ENCODE measurements around the gene RAB3GAP2.
"Not testable (repeated sequence)": the region's sequence is repeated elsewhere in the genome, so short reads cannot be mapped to it uniquely, and the experiment has no call there.

Gene RAB3GAP2

GRCh38 chr1:220283625-220284024 is 11.4 kb upstream of the RAB3GAP2 start:
- DNase-seq (ENCODE audit: low read depth, low spot score), result no peak

- no peak for DNase-seq (ENCODE audit: low read depth, low spot score)
Measured at GRCh38 chr1:220281159-220281574, 8.9 kb upstream of the RAB3GAP2 start.

GRCh38 chr1:220280249-220280648 is 8.0 kb upstream of the RAB3GAP2 start:
- DNase-seq (ENCODE audit: low read depth, low spot score), result no peak

GRCh38 chr1:220278991-220279390 is 6.7 kb upstream of the RAB3GAP2 start:
- no peak for DNase-seq (ENCODE audit: low read depth, low spot score)

- DNase-seq (ENCODE audit: low read depth, low spot score), result no peak
Measured at GRCh38 chr1:220275430-220275829, 3.2 kb upstream of the RAB3GAP2 start.

- no peak for DNase-seq (ENCODE audit: low read depth, low spot score)
Measured at GRCh38 chr1:220274251-220274855, 2.1 kb upstream of the RAB3GAP2 start.

- no peak for DNase-seq (ENCODE audit: low read depth, low spot score)
Measured at GRCh38 chr1:220272841-220273090, 513 bp upstream of the RAB3GAP2 start.

GRCh38 chr1:220271706-220272046 is 577 bp downstream of the RAB3GAP2 start:
- DNase-seq (ENCODE audit: low read depth, low spot score), result no peak

- no peak for DNase-seq (ENCODE audit: low read depth, low spot score)
Measured at GRCh38 chr1:220269036-220269435, 3.2 kb downstream of the RAB3GAP2 start.

GRCh38 chr1:220267630-220268029 is 4.6 kb downstream of the RAB3GAP2 start:
- DNase-seq (ENCODE audit: low read depth, low spot score), result no peak

GRCh38 chr1:220260228-220260627 is 12.0 kb downstream of the RAB3GAP2 start:
- DNase-seq (ENCODE audit: low read depth, low spot score), result not testable (repeated sequence)

GRCh38 chr1:220259756-220260155 is 12.5 kb downstream of the RAB3GAP2 start:
- not testable (repeated sequence) for DNase-seq (ENCODE audit: low read depth, low spot score)

GRCh38 chr1:220256194-220256593 is 16.1 kb downstream of the RAB3GAP2 start:
- DNase-seq (ENCODE audit: low read depth, low spot score), result not testable (repeated sequence)

GRCh38 chr1:220255204-220255603 is 17.0 kb downstream of the RAB3GAP2 start:
- DNase-seq (ENCODE audit: low read depth, low spot score), result no peak

- not testable (repeated sequence) for DNase-seq (ENCODE audit: low read depth, low spot score)
Measured at GRCh38 chr1:220253290-220253689, 19.0 kb downstream of the RAB3GAP2 start.

GRCh38 chr1:220251272-220251671 is 21.0 kb downstream of the RAB3GAP2 start:
- no peak for DNase-seq (ENCODE audit: low read depth, low spot score)

GRCh38 chr1:220250681-220251080 is 21.6 kb downstream of the RAB3GAP2 start:
- no peak for DNase-seq (ENCODE audit: low read depth, low spot score)

- no peak for DNase-seq (ENCODE audit: low read depth, low spot score)
Measured at GRCh38 chr1:220249522-220249921, 22.7 kb downstream of the RAB3GAP2 start.

- DNase-seq (ENCODE audit: low read depth, low spot score), result not testable (repeated sequence)
Measured at GRCh38 chr1:220248715-220249265, 23.5 kb downstream of the RAB3GAP2 start.

GRCh38 chr1:220245900-220246299 is 26.4 kb downstream of the RAB3GAP2 start:
- DNase-seq (ENCODE audit: low read depth, low spot score), result not testable (repeated sequence)

GRCh38 chr1:220243947-220244346 is 28.3 kb downstream of the RAB3GAP2 start:
- no peak for DNase-seq (ENCODE audit: low read depth, low spot score)

- DNase-seq (ENCODE audit: low read depth, low spot score), result no peak
Measured at GRCh38 chr1:220241072-220241663, 31.1 kb downstream of the RAB3GAP2 start.

GRCh38 chr1:220239966-220240365 is 32.3 kb downstream of the RAB3GAP2 start:
- no peak for DNase-seq (ENCODE audit: low read depth, low spot score)

- no peak for DNase-seq (ENCODE audit: low read depth, low spot score)
Measured at GRCh38 chr1:220239213-220239612, 33.0 kb downstream of the RAB3GAP2 start.

Data from activated CD4-positive, CD25-positive, alpha-beta regulatory T cell treated with anti-CD3 and anti-CD28 coated beads, Interleukin-2, amount 50 U/mL, for 16 hours (primary cell).